ENCODE results near the gene PKN1. TPM values are rescaled to one million over a fixed set of nuclear protein-coding genes. Genes with fewer than 3 reads are reported as not detected.

The PKN1 gene
- total RNA-seq, 1 donor: 164 TPM

GRCh38 chr19:14517446-14517839 lies 84.3 kb downstream of the PKN1 start:
- DNase-seq (ENCODE audit: low read depth): peak; percentile 37
- peak overlapping the region; percentile 98 for H3K4me3 ChIP-seq (ENCODE audit: low read depth, low read length)
- TF ChIP-seq, protein P1, sequence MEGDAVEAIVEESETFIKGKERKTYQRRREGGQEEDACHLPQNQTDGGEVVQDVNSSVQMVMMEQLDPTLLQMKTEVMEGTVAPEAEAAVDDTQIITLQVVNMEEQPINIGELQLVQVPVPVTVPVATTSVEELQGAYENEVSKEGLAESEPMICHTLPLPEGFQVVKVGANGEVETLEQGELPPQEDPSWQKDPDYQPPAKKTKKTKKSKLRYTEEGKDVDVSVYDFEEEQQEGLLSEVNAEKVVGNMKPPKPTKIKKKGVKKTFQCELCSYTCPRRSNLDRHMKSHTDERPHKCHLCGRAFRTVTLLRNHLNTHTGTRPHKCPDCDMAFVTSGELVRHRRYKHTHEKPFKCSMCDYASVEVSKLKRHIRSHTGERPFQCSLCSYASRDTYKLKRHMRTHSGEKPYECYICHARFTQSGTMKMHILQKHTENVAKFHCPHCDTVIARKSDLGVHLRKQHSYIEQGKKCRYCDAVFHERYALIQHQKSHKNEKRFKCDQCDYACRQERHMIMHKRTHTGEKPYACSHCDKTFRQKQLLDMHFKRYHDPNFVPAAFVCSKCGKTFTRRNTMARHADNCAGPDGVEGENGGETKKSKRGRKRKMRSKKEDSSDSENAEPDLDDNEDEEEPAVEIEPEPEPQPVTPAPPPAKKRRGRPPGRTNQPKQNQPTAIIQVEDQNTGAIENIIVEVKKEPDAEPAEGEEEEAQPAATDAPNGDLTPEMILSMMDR (IDR thresholded peaks at IDR 0.05; ENCODE audit: insufficient read depth, low read length): no peak

DNA sequence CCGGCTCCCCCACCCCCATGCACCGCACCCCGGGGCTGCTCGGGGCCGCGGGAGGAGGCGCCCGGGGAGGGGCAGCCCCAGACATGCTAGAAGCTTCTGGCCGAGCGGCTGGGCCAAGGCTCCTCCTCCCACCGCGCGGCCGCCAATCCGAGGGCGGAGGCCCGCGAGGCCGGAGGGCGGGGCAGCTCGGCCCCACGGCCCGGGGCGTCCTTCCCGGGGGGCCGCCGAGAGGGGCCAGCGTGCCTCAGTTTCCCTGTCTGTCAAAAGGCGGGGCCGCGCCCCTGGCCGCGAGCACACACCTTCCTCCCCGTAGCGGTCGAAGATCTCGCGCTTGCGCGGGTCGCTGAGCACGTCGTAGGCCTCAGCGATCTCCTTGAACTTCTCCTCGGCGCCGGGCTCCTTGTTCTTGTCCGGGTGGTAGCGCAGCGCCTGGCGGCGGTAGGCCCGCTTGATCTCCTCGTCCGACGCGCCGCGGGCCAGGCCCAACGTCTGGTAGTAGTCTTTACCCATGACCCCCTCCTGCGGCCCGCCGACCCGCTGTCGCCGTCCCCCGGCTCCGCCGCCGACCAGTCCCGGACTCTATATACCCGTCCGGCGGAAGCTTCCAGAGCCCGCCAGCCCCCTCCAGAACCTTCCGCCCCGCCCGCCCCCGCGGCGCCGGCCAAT lies 84.9 kb downstream of the PKN1 start, which contains the start of gene DNAJB1:
Gene DNAJB1 (minus strand): TSS at position 558 of the 666 bp plus-strand sequence. CDS start 48 bp downstream, at position 510.
- DNase-seq (ENCODE audit: low read depth): peak; percentile 93
- TF ChIP-seq, protein P1 (IDR thresholded peaks at IDR 0.05; ENCODE audit: insufficient read depth, low read length): no peak
- peak within 1 kb of the TSS; percentile 98 for H3K4me3 ChIP-seq (ENCODE audit: low read depth, low read length)

- TF ChIP-seq, protein P1 (IDR thresholded peaks at IDR 0.05; ENCODE audit: insufficient read depth, low read length): no peak
- H3K4me3 ChIP-seq (ENCODE audit: low read depth, low read length): no peak overlapping the region
- DNase-seq (ENCODE audit: low read depth): no peak
These were observed 86.2 kb downstream of the PKN1 start for GRCh38 chr19:14519245-14519859.

DNA sequence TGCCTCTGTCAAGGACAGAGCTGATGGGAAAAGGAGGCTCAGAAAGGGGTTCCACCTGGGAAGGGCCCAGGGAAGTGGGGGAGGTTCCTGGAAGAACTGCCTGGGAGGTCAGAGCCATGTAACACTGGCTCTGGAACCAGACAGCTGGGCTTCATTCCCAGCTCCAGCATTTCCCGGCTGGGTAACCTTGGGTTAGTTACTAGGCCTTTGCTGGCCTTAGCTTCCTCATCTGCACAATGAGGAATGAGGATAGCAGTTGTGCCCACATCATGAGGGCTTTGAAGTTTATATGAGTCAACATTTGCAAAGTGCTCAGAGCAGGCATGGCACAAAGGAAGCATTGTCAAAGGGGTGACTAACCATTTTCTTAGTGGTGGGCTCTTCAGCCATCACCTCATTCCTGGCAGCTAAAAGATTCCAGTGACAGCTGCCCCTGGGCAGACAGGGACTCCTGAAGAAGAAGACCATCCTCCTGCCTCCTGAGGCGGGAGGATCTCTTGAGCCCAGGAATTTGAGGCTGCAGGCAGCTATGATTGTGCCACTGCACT lies 86.8 kb downstream of the PKN1 start:
- H3K4me3 ChIP-seq (ENCODE audit: low read depth, low read length): no peak overlapping the region
- TF ChIP-seq, protein P1 (IDR thresholded peaks at IDR 0.05; ENCODE audit: insufficient read depth, low read length): no peak
- DNase-seq (ENCODE audit: low read depth): peak; percentile 72

GRCh38 chr19:14520543-14520942 lies 87.4 kb downstream of the PKN1 start:
- TF ChIP-seq, protein P1 (IDR thresholded peaks at IDR 0.05; ENCODE audit: insufficient read depth, low read length): no peak
- no peak for DNase-seq (ENCODE audit: low read depth)
- H3K4me3 ChIP-seq (ENCODE audit: low read depth, low read length): no peak overlapping the region

Small RNAs within 50 kb of the gene (small RNA-seq; reads per million reads assigned to genes)
- not detected for gene SNRPGP15

Other genes with a start within 250 kb of the PKN1 start
- gene ADGRL1, start 227.1 kb upstream of the PKN1 start, total RNA-seq (ENCODE audit: low replicate concordance): 6.0 and 14.3 TPM in 2 replicates
- 1.2 and 25.8 TPM in 2 replicates for gene ADGRE5, start 51.9 kb upstream of the PKN1 start, total RNA-seq (ENCODE audit: low replicate concordance)
- 32.5 and 60.6 TPM in 2 replicates for gene DDX39A, start 14.0 kb upstream of the PKN1 start, total RNA-seq (ENCODE audit: low replicate concordance)
- gene PTGER1, start 42.0 kb downstream of the PKN1 start, total RNA-seq (ENCODE audit: low replicate concordance): 1.9 and 3.4 TPM in 2 replicates
- gene GIPC1, start 62.8 kb downstream of the PKN1 start, total RNA-seq (ENCODE audit: low replicate concordance): 93.5 and 119 TPM in 2 replicates
- gene DNAJB1, start 85.1 kb downstream of the PKN1 start, total RNA-seq (ENCODE audit: low replicate concordance): 54.7 and 95.2 TPM in 2 replicates
- gene TECR, start 96.3 kb downstream of the PKN1 start, total RNA-seq (ENCODE audit: low replicate concordance): 2.9 and 41.8 TPM in 2 replicates
- 100 and 164 TPM in 2 replicates for gene NDUFB7, start 138.8 kb downstream of the PKN1 start, total RNA-seq (ENCODE audit: low replicate concordance)
- gene CLEC17A, start 149.8 kb downstream of the PKN1 start, total RNA-seq (ENCODE audit: low replicate concordance): 0.09 TPM in 1 of 2 replicates, not detected in the other
- not detected in 2 replicates for gene ADGRE3, start 241.5 kb downstream of the PKN1 start, total RNA-seq (ENCODE audit: low replicate concordance)